HepG2 (cell line): ENCODE data around the gene FAM229A. TPM values are rescaled to one million over a fixed set of nuclear protein-coding genes. Genes with fewer than 3 reads are reported as not detected.
A peak's percentile ranks its signal among the peaks of the same experiment; 100 is the strongest.

Source experiments
- ADNP ChIP-seq: sonication (generic); formaldehyde crosslinking; IDR thresholded peaks from 2 replicates; pipeline ENCODE4 v1.4.0; 2020; ENCODE audit warnings: missing genetic modification reagents
- ARNTL ChIP-seq: sonication (generic); formaldehyde crosslinking; IDR thresholded peaks from 2 replicates; pipeline ENCODE4 v1.4.0; 2020; ENCODE audit warnings: mild to moderate bottlenecking, missing genetic modification reagents
- CAMTA2 ChIP-seq: sonication (generic); formaldehyde crosslinking; IDR thresholded peaks from 2 replicates; pipeline ENCODE4 v1.4.0; 2020; ENCODE audit warnings: mild to moderate bottlenecking, missing genetic modification reagents, borderline replicate concordance
- E2F2 ChIP-seq: sonication (generic); formaldehyde crosslinking; IDR thresholded peaks from 2 replicates; pipeline ENCODE4 v1.4.0; 2020; ENCODE audit warnings: missing genetic modification reagents, borderline replicate concordance
- FIP1L1 ChIP-seq: fragments of 200-400 bp; formaldehyde crosslinking; IDR thresholded peaks from 2 replicates; pipeline ENCODE4 v1.6.1; 2018; ENCODE audit warnings: low read depth, mild to moderate bottlenecking, low read length, moderate library complexity, borderline replicate concordance; ENCODE audit not compliant: insufficient read depth
- HNF4G ChIP-seq, 2 experiments: sonication (generic) in 1 of 2; formaldehyde crosslinking in 1 of 2; IDR thresholded peaks; 2 replicates each; pipeline versions ENCODE4 v1.4.0 to v1.6.1; 2011 to 2020; ENCODE audit warnings: borderline replicate concordance in 2 of 2, low read depth in 2 of 2, mild to moderate bottlenecking in 2 of 2, low read length in 1 of 2, missing genetic modification reagents in 1 of 2, moderate library complexity in 1 of 2
- HOXA9 ChIP-seq: sonication (generic); formaldehyde crosslinking; IDR thresholded peaks from 2 replicates; pipeline ENCODE4 v1.8.1; 2022; ENCODE audit warnings: missing genetic modification reagents, mild to moderate bottlenecking, moderate library complexity, borderline replicate concordance
- IRF1 ChIP-seq: sonication (generic); formaldehyde crosslinking; IDR thresholded peaks from 2 replicates; pipeline ENCODE4 v1.4.0; 2020; ENCODE audit warnings: low read depth, mild to moderate bottlenecking, missing genetic modification reagents
- MYPOP ChIP-seq: sonication (generic); formaldehyde crosslinking; IDR thresholded peaks from 2 replicates; pipeline ENCODE4 v1.8.1; 2023; ENCODE audit warnings: mild to moderate bottlenecking, moderate library complexity, missing genetic modification reagents
- NPAS2 ChIP-seq: sonication (generic); formaldehyde crosslinking; IDR thresholded peaks from 2 replicates; pipeline ENCODE4 v1.8.0; 2022; ENCODE audit warnings: mild to moderate bottlenecking, missing genetic modification reagents, borderline replicate concordance
- PHB2 ChIP-seq: fragments of 450-650 bp; IDR thresholded peaks from 2 replicates; pipeline ENCODE4 v1.6.1; 2018; ENCODE audit not compliant: partially characterized antibody
- PITX1 ChIP-seq: sonication (generic); formaldehyde crosslinking; IDR thresholded peaks from 2 replicates; pipeline ENCODE4 v1.5.1; 2020; ENCODE audit warnings: mild to moderate bottlenecking, missing genetic modification reagents
- POLR2AphosphoS5 ChIP-seq: IDR thresholded peaks from 2 replicates; pipeline ENCODE4 v1.6.1; 2012; ENCODE audit warnings: low read depth, low read length
- POLR2G ChIP-seq: fragments of 200-400 bp; formaldehyde crosslinking; IDR thresholded peaks from 2 replicates; pipeline ENCODE4 v1.6.1; 2018; ENCODE audit warnings: mild to moderate bottlenecking, low read depth, low read length, moderate library complexity
- SMARCC2 ChIP-seq: fragments of 450-650 bp; IDR thresholded peaks from 2 replicates; pipeline ENCODE4 v1.6.1; 2017; ENCODE audit warnings: antibody characterized with exemption, mild to moderate bottlenecking
- SNAI1 ChIP-seq: sonication (generic); formaldehyde crosslinking; IDR thresholded peaks from 2 replicates; pipeline ENCODE4 v1.5.0; 2020; ENCODE audit warnings: mild to moderate bottlenecking, missing genetic modification reagents, borderline replicate concordance
- TBP ChIP-seq: sonication (generic); formaldehyde crosslinking; IDR thresholded peaks from 2 replicates; pipeline ENCODE4 v1.5.0; 2020; ENCODE audit warnings: missing genetic modification reagents
- TCF7L2 ChIP-seq: IDR thresholded peaks from 2 replicates; pipeline ENCODE4 v1.6.1; 2011; ENCODE audit warnings: mild to moderate bottlenecking, low read depth, low read length, moderate library complexity
- TRAFD1 ChIP-seq: sonication (generic); formaldehyde crosslinking; IDR thresholded peaks from 2 replicates; pipeline ENCODE4 v1.5.1; 2020; ENCODE audit warnings: missing genetic modification reagents, mild to moderate bottlenecking, borderline replicate concordance
- WIZ ChIP-seq: sonication (generic); formaldehyde crosslinking; IDR thresholded peaks from 2 replicates; pipeline ENCODE4 v1.5.1; 2020; ENCODE audit warnings: mild to moderate bottlenecking, missing genetic modification reagents
- ZFP82 ChIP-seq: sonication (generic); formaldehyde crosslinking; IDR thresholded peaks from 2 replicates; pipeline ENCODE4 v1.5.1; 2020; ENCODE audit warnings: mild to moderate bottlenecking, missing genetic modification reagents, borderline replicate concordance
- ZNF24 ChIP-seq: fragments of 450-650 bp; IDR thresholded peaks from 2 replicates; pipeline ENCODE4 v1.6.1; 2017; ENCODE audit warnings: antibody characterized with exemption, mild to moderate bottlenecking
- ZNF432 ChIP-seq: sonication (generic); formaldehyde crosslinking; IDR thresholded peaks from 2 replicates; pipeline ENCODE4 v1.5.0; 2020; ENCODE audit warnings: missing genetic modification reagents, mild to moderate bottlenecking, borderline replicate concordance
- ZNF629 ChIP-seq: sonication (generic); formaldehyde crosslinking; conservative IDR thresholded peaks from 2 replicates; pipeline ENCODE4 v1.5.0; 2020; ENCODE audit warnings: missing genetic modification reagents
- ZNF678 ChIP-seq: sonication (generic); formaldehyde crosslinking; IDR thresholded peaks from 2 replicates; pipeline ENCODE4 v1.4.0; 2020; ENCODE audit warnings: mild to moderate bottlenecking, missing genetic modification reagents
- ZSCAN9 ChIP-seq: IDR thresholded peaks from 2 replicates; pipeline ENCODE4 v1.6.1; 2016; ENCODE audit warnings: borderline replicate concordance
- polyA plus RNA-seq, 8 experiments: library from polyadenylated mRNA; depleted of rRNA in 3 of 8; stranded (reverse) in 7 of 8; unstranded in 1 of 8; fragments of >200 nt; fragmentation: Illumina TruSeq in 4 of 8; extraction: Trizol in 4 of 8; gene quantifications; 2 replicates each; pipeline versions ENCODE4 v1.2.1 to v1.2.3, GENCODE V29; 2011 to 2016; ENCODE audit warnings: low read depth in 4 of 8, missing spikeins in 1 of 8, mixed read lengths in 1 of 8; ENCODE audit not compliant: insufficient read depth in 1 of 8
- total RNA-seq, 5 experiments: library from RNA; depleted of rRNA; stranded (reverse); fragments of >200 nt; fragmentation: Illumina TruSeq; extraction: Trizol; gene quantifications; 2 replicates each; pipeline ENCODE4 v1.2.3, GENCODE V29; 2016; ENCODE audit warnings: low read depth in 1 of 5
- TF ChIP-seq, protein P1 (sequence below): sonication (generic); formaldehyde crosslinking; IDR thresholded peaks from 2 replicates; pipeline ENCODE4 v1.4.0; 2020; ENCODE audit warnings: missing genetic modification reagents; ENCODE audit errors: not compliant biosample characterization

FAM229A gene
- total and polyA plus RNA-seq, 2 of the 13 experiments (the other 11 are each of a cell fraction or from before 2014, with no cell fraction given): 3.2 to 17.6 TPM

- TF ChIP-seq PHB2 (no peak), NPAS2 (no peak), CAMTA2 (peak; percentile 23; the same call in 1 of the 2 replicates), ARNTL (CRISPR knock-in tag) (no peak), POLR2G (no peak), FIP1L1 (no peak), ADNP (CRISPR knock-in tag) (no peak), E2F2 (CRISPR knock-in tag) (no peak), ZFP82 (no peak), ZSCAN9 (no peak), ZNF432 (CRISPR knock-in tag) (no peak), SNAI1 (CRISPR knock-in tag) (0 out of 2 replicates have a peak, but pooled peaks have one; percentile 74), TBP (CRISPR knock-in tag) (no peak), WIZ (CRISPR knock-in tag) (no peak), ZNF678 (CRISPR knock-in tag) (no peak), TRAFD1 (CRISPR knock-in tag) (no peak), HOXA9 (CRISPR knock-in tag) (no peak), TCF7L2 (no peak), MYPOP (CRISPR knock-in tag) (peak; percentile 86), ZNF629 (CRISPR knock-in tag) (no peak), ZNF24 (no peak), PITX1 (CRISPR knock-in tag) (no peak), IRF1 (CRISPR knock-in tag) (no peak), POLR2AphosphoS5 (no peak), SMARCC2 (no peak), HNF4G (IDR thresholded peaks at IDR 0.05; ENCODE audit: borderline replicate concordance, low read depth, low read length) (no peak), HNF4G (CRISPR knock-in tag; IDR thresholded peaks at IDR 0.05; ENCODE audit: borderline replicate concordance, low read depth) (0 out of 2 replicates have a peak, but pooled peaks have one; percentile 10)
- TF ChIP-seq, protein P1, sequence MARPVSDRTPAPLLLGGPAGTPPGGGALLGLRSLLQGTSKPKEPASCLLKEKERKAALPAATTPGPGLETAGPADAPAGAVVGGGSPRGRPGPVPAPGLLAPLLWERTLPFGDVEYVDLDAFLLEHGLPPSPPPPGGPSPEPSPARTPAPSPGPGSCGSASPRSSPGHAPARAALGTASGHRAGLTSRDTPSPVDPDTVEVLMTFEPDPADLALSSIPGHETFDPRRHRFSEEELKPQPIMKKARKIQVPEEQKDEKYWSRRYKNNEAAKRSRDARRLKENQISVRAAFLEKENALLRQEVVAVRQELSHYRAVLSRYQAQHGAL (CRISPR knock-in tag): peak; percentile 62
Measured at GRCh38 chr1:32393832-32394140, 31.5 kb upstream of the FAM229A start (continued).
